ENCODE results near the gene RPP25L. TPM values are rescaled to one million over a fixed set of nuclear protein-coding genes. Genes with fewer than 3 reads are reported as not detected.

Gene RPP25L
- total and polyA plus RNA-seq, 2 donors (not counting 1 experiment from before 2014, with no cell fraction given): 13.5 to 34.3 TPM

DNA sequence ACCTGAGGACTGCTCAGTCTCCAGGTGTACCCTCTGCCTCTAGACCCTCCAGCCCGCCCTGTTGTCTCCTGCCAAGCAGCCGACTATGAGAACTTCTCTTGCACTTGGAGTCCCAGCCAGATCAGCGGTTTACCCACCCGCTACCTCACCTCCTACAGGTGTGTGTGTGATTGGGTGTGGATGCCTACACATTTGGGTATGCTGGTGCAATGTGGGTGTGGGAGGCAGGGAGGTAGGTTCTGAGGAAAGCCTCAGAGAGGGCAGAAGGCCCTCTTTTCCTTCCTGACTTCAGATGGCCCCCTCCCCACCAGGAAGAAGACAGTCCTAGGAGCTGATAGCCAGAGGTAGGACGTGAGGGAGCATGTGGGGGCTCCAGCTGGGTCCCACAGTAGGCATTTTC lies 45.1 kb upstream of the RPP25L start:
- no peaks in the 10 kb centered on the region for H3K79me2 ChIP-seq (ENCODE audit: control insufficient read depth, insufficient read depth, low read length)
- H4K20me1 ChIP-seq (ENCODE audit: control insufficient read depth, extremely low read depth, insufficient read depth, low read length): no peaks in the 10 kb centered on the region
- no peak overlapping the region for H3K4me3 ChIP-seq (replicated peaks in 1 of 4; ENCODE audit: control extremely low read depth in 1 of 4, insufficient read depth in 1 of 4, low read depth in 3 of 4, low read length in 4 of 4)
- no peak overlapping the region for H3K9ac ChIP-seq (ENCODE audit: insufficient read depth, low read length)
- H3K4me1 ChIP-seq (ENCODE audit: control insufficient read depth, extremely low read depth, insufficient read depth, low read length): peaks cover 21% of the 10 kb centered on the region
- H3K4me2 ChIP-seq (ENCODE audit: extremely low read depth, insufficient read depth, low read length): no peak overlapping the region
- no peak overlapping the region for H2AFZ ChIP-seq (ENCODE audit: low read length)
- no peaks in the 10 kb centered on the region for H3K27me3 ChIP-seq (ENCODE audit: control insufficient read depth, insufficient read depth, low read length)
- TF ChIP-seq, protein P1, sequence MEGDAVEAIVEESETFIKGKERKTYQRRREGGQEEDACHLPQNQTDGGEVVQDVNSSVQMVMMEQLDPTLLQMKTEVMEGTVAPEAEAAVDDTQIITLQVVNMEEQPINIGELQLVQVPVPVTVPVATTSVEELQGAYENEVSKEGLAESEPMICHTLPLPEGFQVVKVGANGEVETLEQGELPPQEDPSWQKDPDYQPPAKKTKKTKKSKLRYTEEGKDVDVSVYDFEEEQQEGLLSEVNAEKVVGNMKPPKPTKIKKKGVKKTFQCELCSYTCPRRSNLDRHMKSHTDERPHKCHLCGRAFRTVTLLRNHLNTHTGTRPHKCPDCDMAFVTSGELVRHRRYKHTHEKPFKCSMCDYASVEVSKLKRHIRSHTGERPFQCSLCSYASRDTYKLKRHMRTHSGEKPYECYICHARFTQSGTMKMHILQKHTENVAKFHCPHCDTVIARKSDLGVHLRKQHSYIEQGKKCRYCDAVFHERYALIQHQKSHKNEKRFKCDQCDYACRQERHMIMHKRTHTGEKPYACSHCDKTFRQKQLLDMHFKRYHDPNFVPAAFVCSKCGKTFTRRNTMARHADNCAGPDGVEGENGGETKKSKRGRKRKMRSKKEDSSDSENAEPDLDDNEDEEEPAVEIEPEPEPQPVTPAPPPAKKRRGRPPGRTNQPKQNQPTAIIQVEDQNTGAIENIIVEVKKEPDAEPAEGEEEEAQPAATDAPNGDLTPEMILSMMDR (conservative IDR thresholded peaks at IDR 0.05 in 1 of 2, IDR thresholded peaks at IDR 0.05 in 1 of 2; ENCODE audit: low read depth in 1 of 2, low read length in 2 of 2): no peak
- no peak for TF ChIP-seq EZH2 (IDR thresholded peaks at IDR 0.05; ENCODE audit: low read length, missing control alignments)
- H3K27ac ChIP-seq (ENCODE audit: insufficient read depth, low read length): no peak overlapping the region
- no peaks in the 10 kb centered on the region for H3K9me3 ChIP-seq (ENCODE audit: control insufficient read depth, insufficient read depth, low read depth, low read length)
- DNase-seq (ENCODE audit: low read depth in 2 of 2): no peak
- no peaks in the 10 kb centered on the region for H3K36me3 ChIP-seq (ENCODE audit: control insufficient read depth, insufficient read depth, low read length)

DNA sequence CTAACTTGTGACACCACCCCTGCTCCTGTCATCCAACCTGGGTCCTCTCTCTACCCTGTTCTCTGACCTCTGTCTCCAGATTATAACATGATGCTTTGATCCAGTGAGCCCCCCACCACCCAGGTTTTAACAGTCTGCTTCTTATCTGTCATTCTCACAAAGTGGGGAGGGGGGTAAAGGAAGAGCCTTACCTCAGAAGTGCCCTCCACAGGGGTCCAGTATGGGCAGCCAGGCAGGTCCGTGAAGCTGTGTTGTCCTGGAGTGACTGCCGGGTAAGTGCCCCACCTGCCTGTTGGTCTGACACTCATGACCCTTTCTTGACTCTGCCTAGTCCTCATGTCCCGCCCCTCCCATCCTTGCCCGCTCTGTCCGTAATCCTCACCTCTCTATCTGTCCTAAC lies 43.5 kb upstream of the RPP25L start:
- H2AFZ ChIP-seq (ENCODE audit: low read length): no peak overlapping the region
- no peak overlapping the region for H3K27ac ChIP-seq (ENCODE audit: insufficient read depth, low read length)
- H3K9ac ChIP-seq (ENCODE audit: insufficient read depth, low read length): no peak overlapping the region
- H4K20me1 ChIP-seq (ENCODE audit: control insufficient read depth, extremely low read depth, insufficient read depth, low read length): no peaks in the 10 kb centered on the region
- H3K27me3 ChIP-seq (ENCODE audit: control insufficient read depth, insufficient read depth, low read length): no peaks in the 10 kb centered on the region
- no peaks in the 10 kb centered on the region for H3K9me3 ChIP-seq (ENCODE audit: control insufficient read depth, insufficient read depth, low read depth, low read length)
- no peaks in the 10 kb centered on the region for H3K79me2 ChIP-seq (ENCODE audit: control insufficient read depth, insufficient read depth, low read length)
- no peak overlapping the region for H3K4me2 ChIP-seq (ENCODE audit: extremely low read depth, insufficient read depth, low read length)
- H3K4me1 ChIP-seq (ENCODE audit: control insufficient read depth, extremely low read depth, insufficient read depth, low read length): peaks cover 29% of the 10 kb centered on the region
- no peak for TF ChIP-seq EZH2 (IDR thresholded peaks at IDR 0.05; ENCODE audit: low read length, missing control alignments)
- no peaks in the 10 kb centered on the region for H3K36me3 ChIP-seq (ENCODE audit: control insufficient read depth, insufficient read depth, low read length)
- DNase-seq (ENCODE audit: low read depth in 2 of 2): no peak
- no peak overlapping the region for H3K4me3 ChIP-seq (replicated peaks in 1 of 4; ENCODE audit: control extremely low read depth in 1 of 4, insufficient read depth in 1 of 4, low read depth in 3 of 4, low read length in 4 of 4)

GRCh38 chr9:34654323-34655051 lies 42.6 kb upstream of the RPP25L start:
- DNase-seq (ENCODE audit: low read depth in 2 of 2): peak in 1 of 2 donors; percentile 74
- Histone ChIP-seq H2AFZ (ENCODE audit: low read length) (no peak overlapping the region), H3K79me2 (ENCODE audit: control insufficient read depth, insufficient read depth, low read length) (no peaks in the 10 kb centered on the region), H3K27me3 (ENCODE audit: control insufficient read depth, insufficient read depth, low read length) (no peaks in the 10 kb centered on the region), H3K4me3 (replicated peaks in 1 of 4; ENCODE audit: control extremely low read depth in 1 of 4, insufficient read depth in 1 of 4, low read depth in 3 of 4, low read length in 4 of 4) (no peak overlapping the region), H3K27ac (ENCODE audit: insufficient read depth, low read length) (no peak overlapping the region), H3K4me2 (ENCODE audit: extremely low read depth, insufficient read depth, low read length) (peak overlapping the region; percentile 23), H3K9me3 (ENCODE audit: control insufficient read depth, insufficient read depth, low read depth, low read length) (no peaks in the 10 kb centered on the region), H3K4me1 (ENCODE audit: control insufficient read depth, extremely low read depth, insufficient read depth, low read length) (peaks cover 29% of the 10 kb centered on the region), H3K9ac (ENCODE audit: insufficient read depth, low read length) (no peak overlapping the region), H3K36me3 (ENCODE audit: control insufficient read depth, insufficient read depth, low read length) (peaks cover under 1% of the 10 kb centered on the region), H4K20me1 (ENCODE audit: control insufficient read depth, extremely low read depth, insufficient read depth, low read length) (no peaks in the 10 kb centered on the region)
- TF ChIP-seq EZH2 (IDR thresholded peaks at IDR 0.05; ENCODE audit: low read length, missing control alignments): no peak
- TF ChIP-seq, protein P1 (conservative IDR thresholded peaks at IDR 0.05 in 1 of 2, IDR thresholded peaks at IDR 0.05 in 1 of 2; ENCODE audit: low read depth in 1 of 2, low read length in 2 of 2): no peak

All from fibroblast of lung (primary cell).